Nephron progenitor cell (in vitro differentiated cells): Measurements from ENCODE around the gene FNDC4.
"Not testable (repeated sequence)": the region's sequence is repeated elsewhere in the genome, so short reads cannot be mapped to it uniquely, and the experiment has no call there.

Source experiments
- DNase-seq: peaks from one replicate; pipeline ENCODE4 v3.0.0; 2021
- H3K27ac Mint-ChIP-seq: 2 replicates; pipeline ENCODE4 v1.8.0; 2021; ENCODE audit warnings: mild to moderate bottlenecking, moderate library complexity, mixed read lengths
- H3K27me3 Mint-ChIP-seq: 2 replicates; pipeline ENCODE4 v1.8.0; 2021; ENCODE audit warnings: mild to moderate bottlenecking, low read depth, mixed read lengths; ENCODE audit not compliant: poor library complexity
- H3K36me3 Mint-ChIP-seq: 2 replicates; pipeline ENCODE4 v1.8.0; 2021; ENCODE audit warnings: low read depth, mixed read lengths
- H3K4me1 Mint-ChIP-seq: 2 replicates; pipeline ENCODE4 v1.8.0; 2021; ENCODE audit warnings: mixed read lengths
- H3K4me3 Mint-ChIP-seq: 2 replicates; pipeline ENCODE4 v1.8.0; 2021; ENCODE audit warnings: mild to moderate bottlenecking, moderate library complexity, mixed read lengths
- H3K9me3 Mint-ChIP-seq: 2 replicates; pipeline ENCODE4 v1.8.0; 2021; ENCODE audit warnings: mild to moderate bottlenecking, moderate library complexity, mixed read lengths
- CTCF ChIP-seq: fragments of 200-600 bp; sonication (generic); IDR thresholded peaks from 2 replicates; pipeline ENCODE4 v1.5.0; 2021; ENCODE audit warnings: antibody characterized with exemption

FNDC4 gene, protein sequence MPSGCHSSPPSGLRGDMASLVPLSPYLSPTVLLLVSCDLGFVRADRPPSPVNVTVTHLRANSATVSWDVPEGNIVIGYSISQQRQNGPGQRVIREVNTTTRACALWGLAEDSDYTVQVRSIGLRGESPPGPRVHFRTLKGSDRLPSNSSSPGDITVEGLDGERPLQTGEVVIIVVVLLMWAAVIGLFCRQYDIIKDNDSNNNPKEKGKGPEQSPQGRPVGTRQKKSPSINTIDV

DNA sequence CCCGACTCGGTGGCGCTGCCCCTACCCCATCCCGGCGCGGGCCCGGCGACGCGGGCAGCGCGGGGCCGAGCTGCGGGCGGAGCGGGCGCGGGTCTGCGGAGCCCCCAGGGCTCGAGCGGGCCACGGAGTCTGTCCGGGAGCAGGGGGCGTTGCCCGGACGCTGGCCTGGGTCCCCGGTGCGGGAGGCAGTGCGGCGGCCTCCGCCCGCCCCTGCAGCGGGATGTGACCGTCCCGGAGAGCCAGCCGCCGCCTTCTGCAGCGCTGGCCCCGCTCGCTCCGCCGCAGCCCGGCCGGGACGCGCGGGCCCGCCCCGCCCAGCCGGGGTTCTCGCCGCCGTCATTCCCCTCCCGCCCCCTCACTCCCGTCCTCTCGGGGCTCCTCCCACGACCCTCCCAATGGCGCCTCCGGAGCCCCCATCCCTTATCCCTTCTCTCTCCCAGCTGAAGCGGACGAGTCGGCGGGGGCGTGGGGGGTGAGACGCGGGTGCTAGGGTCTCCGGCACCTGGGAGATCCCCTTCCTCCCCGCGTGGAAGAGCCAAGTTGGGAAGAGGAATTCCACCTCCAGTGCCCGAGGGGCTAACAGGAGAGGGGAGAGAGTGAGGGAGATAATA, at the start of gene FNDC4:
TSS of gene FNDC4 (minus strand) at position 257 of the 611 bp plus-strand sequence. CDS start 521 bp downstream, outside the sequence.
- Mint-ChIP-seq H3K36me3 (no peaks in the 10 kb centered on the region), H3K27me3 (peaks cover 89% of the 10 kb centered on the region), H3K27ac (no peak within 1 kb of the TSS), H3K4me1 (peaks cover 19% of the 10 kb centered on the region), H3K4me3 (peak within 1 kb of the TSS; percentile 88), H3K9me3 (no peaks in the 10 kb centered on the region)
- DNase-seq, result peak; percentile 79
- no peak for TF ChIP-seq CTCF

DNA sequence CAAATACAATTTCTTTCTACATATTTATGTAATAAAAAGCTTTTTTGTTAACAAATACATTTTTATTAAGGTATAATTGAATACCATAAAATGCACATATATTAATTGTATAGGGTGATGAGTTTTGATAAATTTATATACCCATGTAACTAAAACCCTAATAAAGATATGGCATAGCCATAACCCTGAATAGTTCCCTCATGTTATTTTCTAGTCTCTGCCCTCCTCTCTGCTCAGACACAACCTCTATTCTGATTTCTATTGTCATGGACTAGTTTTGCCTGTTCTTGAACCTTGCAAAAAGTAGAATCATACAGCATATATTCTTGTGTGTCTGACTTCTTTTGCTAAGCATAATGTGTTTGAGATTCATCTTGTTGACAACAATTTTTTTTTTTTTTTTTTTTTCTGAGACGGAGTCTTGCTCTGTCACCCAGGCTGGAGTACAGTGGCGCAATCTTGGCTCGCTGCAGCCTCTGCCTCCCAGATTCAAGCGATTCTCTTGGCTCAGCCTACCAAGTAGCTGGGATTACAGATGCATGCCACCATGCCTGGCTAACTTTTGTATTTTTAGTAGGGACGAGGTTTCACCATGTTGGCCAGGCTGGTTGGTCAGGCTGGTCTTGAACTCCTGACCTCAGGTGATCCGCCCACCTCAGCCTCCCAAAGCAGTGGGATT, 49.3 kb upstream of the FNDC4 start:
- no peak for TF ChIP-seq CTCF
- Mint-ChIP-seq H3K36me3 (peaks cover 4% of the 10 kb centered on the region), H3K9me3 (peaks cover 31% of the 10 kb centered on the region), H3K4me3 (no peak overlapping the region), H3K4me1 (no peaks in the 10 kb centered on the region), H3K27me3 (peaks cover 9% of the 10 kb centered on the region), H3K27ac (no peak overlapping the region)
- no peak for DNase-seq

DNA sequence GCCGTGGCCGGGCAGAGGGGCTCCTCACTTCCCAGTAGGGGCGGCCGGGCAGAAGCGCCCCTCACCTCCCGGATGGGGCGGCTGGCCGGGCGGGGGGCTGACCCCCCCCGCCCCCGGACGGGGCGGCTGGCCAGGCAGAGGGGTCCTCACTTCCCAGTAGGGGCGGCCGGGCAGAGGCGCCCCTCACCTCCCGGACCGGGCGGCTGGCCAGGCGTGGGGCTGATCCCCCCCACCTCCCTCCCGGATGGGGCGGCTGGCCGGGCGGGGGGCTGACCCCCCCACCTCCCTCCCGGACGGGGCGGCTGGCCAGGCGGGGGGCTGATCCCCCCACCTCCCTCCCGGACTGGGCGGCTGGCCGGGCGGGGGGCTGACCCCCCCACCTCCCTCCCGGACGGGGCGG, 44.6 kb upstream of the FNDC4 start:
- Mint-ChIP-seq H3K9me3 (peaks cover 24% of the 10 kb centered on the region), H3K27me3 (peaks cover 38% of the 10 kb centered on the region)
- not testable (repeated sequence) for H3K27ac Mint-ChIP-seq, DNase-seq, H3K4me1 Mint-ChIP-seq, H3K4me3 Mint-ChIP-seq, H3K36me3 Mint-ChIP-seq

DNA sequence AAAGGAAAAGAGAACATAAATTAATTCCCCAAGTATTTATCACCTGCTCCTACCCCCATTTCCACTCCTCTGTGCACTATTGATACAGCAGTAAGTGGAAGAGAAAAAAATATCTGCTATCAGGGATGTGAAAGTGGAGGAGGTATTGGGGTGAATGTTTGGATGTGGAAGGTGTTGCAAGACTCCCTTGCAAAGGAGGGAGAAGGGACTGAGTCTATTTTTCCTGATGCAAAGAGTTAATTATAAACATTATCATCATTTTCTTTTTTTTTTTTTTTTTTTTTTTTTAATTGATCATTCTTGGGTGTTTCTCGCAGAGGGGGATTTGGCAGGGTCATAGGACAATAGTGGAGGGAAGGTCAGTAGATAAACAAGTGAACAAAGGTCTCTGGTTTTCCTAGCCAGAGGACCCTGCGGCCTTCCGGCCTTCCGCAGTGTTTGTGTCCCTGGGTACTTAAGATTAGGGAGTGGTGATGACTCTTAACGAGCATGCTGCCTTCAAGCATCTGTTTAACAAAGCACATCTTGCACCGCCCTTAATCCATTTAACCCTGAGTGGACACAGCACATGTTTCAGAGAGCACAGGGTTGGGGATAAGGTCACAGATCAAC, 43.9 kb upstream of the FNDC4 start:
- H3K36me3 Mint-ChIP-seq, H3K4me3 Mint-ChIP-seq, H3K4me1 Mint-ChIP-seq, H3K27ac Mint-ChIP-seq, DNase-seq: not testable (repeated sequence)
- peaks cover 43% of the 10 kb centered on the region for H3K27me3 Mint-ChIP-seq
- H3K9me3 Mint-ChIP-seq, result peaks cover 24% of the 10 kb centered on the region

- Mint-ChIP-seq H3K27me3 (peaks cover 50% of the 10 kb centered on the region), H3K4me3 (no peak overlapping the region), H3K36me3 (no peaks in the 10 kb centered on the region), H3K4me1 (no peaks in the 10 kb centered on the region), H3K9me3 (peaks cover 20% of the 10 kb centered on the region), H3K27ac (no peak overlapping the region)
- no peak for DNase-seq
- no peak for TF ChIP-seq CTCF
Observed at GRCh38 chr2:27537287-27537686, 42.3 kb upstream of the FNDC4 start.

DNA sequence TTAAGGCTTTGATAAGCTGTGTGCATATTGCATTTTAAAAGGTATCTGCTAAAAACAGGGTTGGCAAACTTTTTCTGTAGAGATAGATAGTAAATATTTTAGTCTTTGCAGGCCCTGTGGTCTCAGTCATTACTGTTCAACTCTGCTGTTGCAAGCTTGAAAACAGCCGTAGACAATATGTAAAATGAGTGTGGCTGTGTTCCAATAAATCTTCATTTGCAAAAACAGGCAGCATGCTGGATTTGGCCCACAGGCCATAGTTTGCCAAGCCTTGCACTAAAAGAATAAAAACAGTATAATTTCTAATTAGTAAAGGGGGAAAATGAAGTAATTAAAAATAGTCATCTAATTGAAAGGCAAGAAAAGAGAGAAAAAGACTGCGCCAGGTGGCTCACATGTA, 37.0 kb upstream of the FNDC4 start:
- no peaks in the 10 kb centered on the region for H3K36me3 Mint-ChIP-seq
- no peak overlapping the region for H3K27ac Mint-ChIP-seq
- DNase-seq, result no peak
- peaks cover 42% of the 10 kb centered on the region for H3K27me3 Mint-ChIP-seq
- no peak for TF ChIP-seq CTCF
- no peak overlapping the region for H3K4me3 Mint-ChIP-seq
- H3K4me1 Mint-ChIP-seq, result no peaks in the 10 kb centered on the region
- peaks cover 6% of the 10 kb centered on the region for H3K9me3 Mint-ChIP-seq
